Trophoblast cell (in vitro differentiated cells and primary cell): Measurements from ENCODE around the gene FNBP1.

Experiments used
- DNase-seq, 2 donors: peaks; one replicate each; pipeline ENCODE4 v3.0.0-alpha.2; 2016
- H2AFZ ChIP-seq: 2 replicates; pipeline ENCODE4 v1.6.1; 2013; ENCODE audit warnings: low read length, moderate library complexity, mild to moderate bottlenecking; ENCODE audit not compliant: insufficient read depth, poor library complexity
- H2AK5ac ChIP-seq: 2 replicates; pipeline ENCODE4 v1.6.1; 2013; ENCODE audit warnings: mild to moderate bottlenecking, low read length
- H2BK120ac ChIP-seq: 2 replicates; pipeline ENCODE4 v1.6.1; 2013; ENCODE audit warnings: low read length, mild to moderate bottlenecking, moderate library complexity; ENCODE audit not compliant: insufficient read depth, poor library complexity
- H2BK12ac ChIP-seq: 2 replicates; pipeline ENCODE4 v1.6.1; 2013; ENCODE audit warnings: mild to moderate bottlenecking, low read length, moderate library complexity
- H2BK5ac ChIP-seq: 2 replicates; pipeline ENCODE4 v1.6.1; 2013; ENCODE audit warnings: low read length, low read depth, moderate library complexity, mild to moderate bottlenecking; ENCODE audit not compliant: poor library complexity
- H3K14ac ChIP-seq: 2 replicates; pipeline ENCODE4 v1.6.1; 2013; ENCODE audit warnings: mild to moderate bottlenecking, low read length
- H3K18ac ChIP-seq: 2 replicates; pipeline ENCODE4 v1.6.1; 2013; ENCODE audit warnings: mild to moderate bottlenecking, low read length
- H3K23ac ChIP-seq: 2 replicates; pipeline ENCODE4 v1.6.1; 2013; ENCODE audit warnings: low read length
- H3K27ac ChIP-seq: 2 replicates; pipeline ENCODE4 v1.5.1; 2013; ENCODE audit warnings: low read depth, mild to moderate bottlenecking, inconsistent platforms, low read length, moderate library complexity
- H3K27me3 ChIP-seq: 2 replicates; pipeline ENCODE4 v1.6.1; 2013; ENCODE audit warnings: inconsistent platforms, mild to moderate bottlenecking, low read length, moderate library complexity; ENCODE audit not compliant: insufficient read depth
- H3K36me3 ChIP-seq, 2 experiments: 1 replicate in 1 of 2; 2 replicates in 1 of 2; pipeline ENCODE4 v1.6.1; 2013; ENCODE audit warnings: low read length in 2 of 2, mild to moderate bottlenecking in 2 of 2, moderate library complexity in 1 of 2; ENCODE audit not compliant: insufficient read depth in 2 of 2, control insufficient read depth in 1 of 2
- H3K4ac ChIP-seq: 2 replicates; pipeline ENCODE4 v1.6.1; 2013; ENCODE audit warnings: low read depth, mild to moderate bottlenecking, low read length, moderate library complexity
- H3K4me1 ChIP-seq, 2 experiments: 1 replicate in 1 of 2; 2 replicates in 1 of 2; pipeline ENCODE4 v1.6.1; 2013; ENCODE audit warnings: low read length in 2 of 2, mild to moderate bottlenecking in 2 of 2, moderate library complexity in 1 of 2; ENCODE audit not compliant: insufficient read depth in 2 of 2, control insufficient read depth in 1 of 2
- H3K4me2 ChIP-seq: 2 replicates; pipeline ENCODE4 v1.6.1; 2013; ENCODE audit warnings: inconsistent platforms, mild to moderate bottlenecking, low read length, moderate library complexity
- H3K4me3 ChIP-seq: 2 replicates; pipeline ENCODE4 v1.5.1; 2013; ENCODE audit warnings: mild to moderate bottlenecking, low read depth, low read length, inconsistent platforms
- H3K79me1 ChIP-seq: one replicate; pipeline ENCODE4 v1.6.1; 2013; ENCODE audit warnings: low read length
- H3K79me2 ChIP-seq: 2 replicates; pipeline ENCODE4 v1.6.1; 2013; ENCODE audit warnings: low read length, mild to moderate bottlenecking; ENCODE audit not compliant: control insufficient read depth, insufficient read depth, poor library complexity
- H3K9ac ChIP-seq: 2 replicates; pipeline ENCODE4 v1.6.1; 2013; ENCODE audit warnings: mild to moderate bottlenecking, low read length
- H3K9me3 ChIP-seq: 2 replicates; pipeline ENCODE4 v1.6.1; 2013; ENCODE audit warnings: low read depth, mild to moderate bottlenecking, control low read depth, inconsistent platforms, low read length; ENCODE audit not compliant: insufficient read depth
- H4K12ac ChIP-seq: 2 replicates; pipeline ENCODE4 v1.6.1; 2013; ENCODE audit warnings: low read depth, mild to moderate bottlenecking, low read length, moderate library complexity
- H4K8ac ChIP-seq: 2 replicates; pipeline ENCODE4 v1.6.1; 2013; ENCODE audit warnings: low read depth, mild to moderate bottlenecking, low read length, moderate library complexity
- H4K91ac ChIP-seq: one replicate; pipeline ENCODE4 v1.6.1; 2013; ENCODE audit warnings: low read depth, mild to moderate bottlenecking, low read length, moderate library complexity
- WGBS: extraction: QIAGEN DNeasy Blood & Tissue Kit; methylation state at CpG from one replicate; pipeline ENCODE4 v1.1.7; 2013; ENCODE audit warnings: missing lambda C conversion rate; ENCODE audit not compliant: insufficient read length, insufficient coverage; ENCODE audit errors: extremely low coverage; 5-methylcytosine and 5-hydroxymethylcytosine counted together

FNBP1 gene

GRCh38 chr9:129898185-129898584 lies 144.8 kb downstream of the FNBP1 start:
- H2BK120ac ChIP-seq, result no peak overlapping the region

DNA sequence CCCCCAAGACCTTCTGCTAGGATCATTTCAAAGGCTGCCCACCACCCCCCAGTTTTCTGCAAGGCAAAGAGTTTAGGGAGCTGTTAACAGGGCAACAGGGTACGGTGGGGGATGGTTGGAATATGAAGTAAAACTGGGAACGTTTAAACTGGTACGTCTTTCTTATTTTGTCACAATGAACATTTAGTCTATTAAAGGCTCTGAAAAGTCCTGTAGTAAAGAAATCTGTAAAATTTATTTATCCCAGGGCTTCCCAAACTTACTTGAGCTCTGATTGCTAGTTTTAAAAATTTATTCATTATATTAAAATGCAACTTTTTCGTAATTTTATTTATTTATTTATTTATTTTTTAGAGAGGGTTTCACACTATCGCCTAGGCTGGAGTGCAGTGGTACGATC lies 145.7 kb downstream of the FNBP1 start:
- H3K79me1 ChIP-seq, result no peaks in the 10 kb centered on the region
- no peak overlapping the region for H2AK5ac ChIP-seq
- no peak overlapping the region for H3K14ac ChIP-seq
- no peak overlapping the region for H2BK120ac ChIP-seq
- no peaks in the 10 kb centered on the region for H3K79me2 ChIP-seq
- H3K23ac ChIP-seq, result no peak overlapping the region
- H4K12ac ChIP-seq, result no peak overlapping the region
- H2AFZ ChIP-seq, result no peak overlapping the region
- no peak overlapping the region for H3K4me3 ChIP-seq
- no peak overlapping the region for H2BK5ac ChIP-seq
- no peaks in the 10 kb centered on the region for H3K4me1 ChIP-seq
- H3K36me3 ChIP-seq, result peaks cover 8 to 20% of the 10 kb centered on the region in 2 experiments
- no peak overlapping the region for H3K27ac ChIP-seq
- H4K91ac ChIP-seq, result no peak overlapping the region
- no peak overlapping the region for H3K9ac ChIP-seq
- no peaks in the 10 kb centered on the region for H3K27me3 ChIP-seq
- no peak overlapping the region for H3K18ac ChIP-seq
- H3K4me2 ChIP-seq, result no peak overlapping the region
- WGBS, result no CpG with 5 or more reads among the region's 6 CpGs
- H2BK12ac ChIP-seq, result no peak overlapping the region
- no peaks in the 10 kb centered on the region for H3K9me3 ChIP-seq
- no peak for DNase-seq
- no peak overlapping the region for H3K4ac ChIP-seq
- H4K8ac ChIP-seq, result no peak overlapping the region

More at GRCh38 chr9:129898185-129898584, 144.8 kb downstream of the FNBP1 start:
- Histone ChIP-seq H3K4me3 (no peak overlapping the region), H3K9ac (no peak overlapping the region), H4K12ac (no peak overlapping the region), H3K4ac (no peak overlapping the region), H3K27me3 (no peaks in the 10 kb centered on the region), H3K23ac (no peak overlapping the region), H3K4me2 (no peak overlapping the region), H2AK5ac (no peak overlapping the region), H3K27ac (no peak overlapping the region), H3K36me3 (peaks cover 8 to 21% of the 10 kb centered on the region in 2 experiments), H3K18ac (no peak overlapping the region), H3K14ac (no peak overlapping the region), H2BK12ac (no peak overlapping the region), H2AFZ (no peak overlapping the region), H2BK5ac (no peak overlapping the region), H3K9me3 (no peaks in the 10 kb centered on the region), H3K79me2 (no peaks in the 10 kb centered on the region), H3K4me1 (no peaks in the 10 kb centered on the region), H3K79me1 (no peaks in the 10 kb centered on the region), H4K91ac (no peak overlapping the region), H4K8ac (no peak overlapping the region)
- no peak for DNase-seq
- WGBS, result no CpG with 5 or more reads among the region's 8 CpGs

DNA sequence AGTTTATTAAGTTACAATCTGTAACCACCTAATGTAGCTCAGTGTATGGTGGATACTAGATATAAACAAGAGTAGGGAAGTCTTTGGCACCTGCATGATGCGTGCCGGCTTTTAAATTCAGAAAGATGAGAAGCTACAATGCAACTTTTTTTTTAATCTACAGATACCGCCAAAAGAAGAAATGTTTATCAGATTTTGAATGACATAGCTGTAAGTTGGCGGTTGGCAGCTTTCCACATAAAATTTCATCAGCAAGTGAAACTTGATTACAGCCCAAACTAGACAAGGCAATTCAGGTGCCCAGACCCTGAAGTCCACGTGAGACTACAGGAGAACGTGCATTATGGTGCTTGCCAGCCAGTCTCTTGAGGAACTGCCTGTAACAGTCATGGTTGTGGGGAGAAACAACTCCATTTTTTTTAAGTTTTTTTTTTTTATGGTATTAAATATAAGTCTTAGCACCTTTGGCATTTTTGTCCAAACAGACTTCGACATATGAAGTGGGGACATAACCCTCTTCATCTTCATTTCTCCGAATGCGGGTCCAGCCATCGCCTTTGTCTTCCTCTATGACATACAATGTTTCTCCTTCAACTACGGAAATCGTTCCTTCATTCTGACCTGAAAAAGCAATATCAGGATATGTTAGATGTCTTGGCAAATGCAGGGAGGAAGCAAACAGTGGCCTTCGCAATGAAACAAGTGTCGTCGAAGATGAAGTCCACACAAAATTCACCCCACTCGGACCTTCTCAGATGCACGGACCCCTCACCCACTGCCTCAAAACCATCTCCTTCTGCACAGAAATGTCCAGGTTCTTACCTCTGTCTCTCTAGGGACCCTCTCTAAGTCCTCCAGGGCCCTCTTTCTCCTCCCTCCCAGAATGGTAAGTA lies 147.4 kb downstream of the FNBP1 start:
- no peak overlapping the region for H4K8ac ChIP-seq
- H2BK12ac ChIP-seq, result no peak overlapping the region
- H3K4me1 ChIP-seq, result no peaks in the 10 kb centered on the region
- peaks cover 8 to 19% of the 10 kb centered on the region in 2 experiments for H3K36me3 ChIP-seq
- H3K4ac ChIP-seq, result no peak overlapping the region
- no peak overlapping the region for H4K91ac ChIP-seq
- H2AFZ ChIP-seq, result no peak overlapping the region
- no peak overlapping the region for H3K18ac ChIP-seq
- H3K9ac ChIP-seq, result no peak overlapping the region
- no peak overlapping the region for H2AK5ac ChIP-seq
- no peaks in the 10 kb centered on the region for H3K9me3 ChIP-seq
- no peak overlapping the region for H4K12ac ChIP-seq
- H3K27ac ChIP-seq, result no peak overlapping the region
- H3K4me3 ChIP-seq, result no peak overlapping the region
- H3K23ac ChIP-seq, result no peak overlapping the region
- whole genome bisulfite sequencing, result no CpG with 5 or more reads among the region's 17 CpGs
- no peak overlapping the region for H3K14ac ChIP-seq
- H3K4me2 ChIP-seq, result no peak overlapping the region
- no peaks in the 10 kb centered on the region for H3K79me1 ChIP-seq
- H2BK120ac ChIP-seq, result no peak overlapping the region
- H3K79me2 ChIP-seq, result no peaks in the 10 kb centered on the region
- no peak for DNase-seq
- H2BK5ac ChIP-seq, result no peak overlapping the region
- no peaks in the 10 kb centered on the region for H3K27me3 ChIP-seq

GRCh38 chr9:129894120-129894823 lies 148.7 kb downstream of the FNBP1 start:
- no peak overlapping the region for H3K18ac ChIP-seq
- H3K27me3 ChIP-seq, result no peaks in the 10 kb centered on the region
- no peak overlapping the region for H3K4ac ChIP-seq
- no peaks in the 10 kb centered on the region for H3K79me1 ChIP-seq
- H4K8ac ChIP-seq, result no peak overlapping the region
- no peaks in the 10 kb centered on the region for H3K9me3 ChIP-seq
- H3K9ac ChIP-seq, result no peak overlapping the region
- H4K12ac ChIP-seq, result no peak overlapping the region
- H2AFZ ChIP-seq, result no peak overlapping the region
- no peak overlapping the region for H2AK5ac ChIP-seq
- peaks cover 6 to 16% of the 10 kb centered on the region in 2 experiments for H3K36me3 ChIP-seq
- no peak overlapping the region for H4K91ac ChIP-seq
- H2BK12ac ChIP-seq, result no peak overlapping the region
- WGBS, result no CpG with 5 or more reads among the region's 9 CpGs
- no peak overlapping the region for H3K23ac ChIP-seq
- no peaks in the 10 kb centered on the region for H3K4me1 ChIP-seq
- no peak overlapping the region for H2BK5ac ChIP-seq
- no peak overlapping the region for H3K27ac ChIP-seq
- no peak overlapping the region for H3K14ac ChIP-seq
- no peak overlapping the region for H3K4me3 ChIP-seq
- H2BK120ac ChIP-seq, result no peak overlapping the region
- H3K4me2 ChIP-seq, result no peak overlapping the region
- DNase-seq, result no peak
- H3K79me2 ChIP-seq, result no peaks in the 10 kb centered on the region
